Heart left ventricle (tissue), 16 donors: ENCODE data around the gene UQCC5. TPM values are rescaled to one million over a fixed set of nuclear protein-coding genes. Genes with fewer than 3 reads are reported as not detected.

ENCODE experiments used
- ATAC-seq, 4 donors: fragments of 200-7000 bp; cut with Tn5 transposase; one replicate each; pipeline ENCODE4 v1.9.1; 2020 to 2022; ENCODE audit warnings: moderate library complexity in 4 of 4, mild to moderate bottlenecking in 3 of 4, moderate number of reproducible peaks in 1 of 4
- DNase-seq, 5 donors: peaks; one replicate each; pipeline ENCODE4 v3.0.0-alpha.2; 2020
- H3K27ac ChIP-seq, 12 donors: fragments of 200-600 bp; sonication (generic) in 4 of 12; one replicate each; pipeline versions ENCODE4 v1.5.0 to v1.8.0; 2016 to 2022; ENCODE audit warnings: mild to moderate bottlenecking in 2 of 12
- H3K27me3 ChIP-seq, 9 donors: fragments of 200-600 bp; sonication (generic) in 2 of 9; one replicate each; pipeline versions ENCODE4 v1.5.1 to v1.8.0; 2016 to 2022; ENCODE audit warnings: mild to moderate bottlenecking in 3 of 9
- H3K36me3 ChIP-seq, 9 donors: fragments of 200-600 bp; sonication (generic) in 2 of 9; one replicate each; pipeline versions ENCODE4 v1.5.0 to v1.8.0; 2018 to 2022; ENCODE audit warnings: mild to moderate bottlenecking in 2 of 9
- H3K4me1 ChIP-seq, 12 donors: fragments of 200-600 bp; sonication (generic) in 4 of 12; one replicate each; pipeline versions ENCODE4 v1.5.0 to v1.8.0; 2016 to 2022; ENCODE audit warnings: mild to moderate bottlenecking in 3 of 12
- H3K4me3 ChIP-seq, 12 donors: fragments of 200-600 bp; sonication (generic) in 4 of 12; one replicate each; pipeline versions ENCODE4 v1.5.0 to v1.8.0; 2017 to 2022; ENCODE audit warnings: mild to moderate bottlenecking in 9 of 12, moderate library complexity in 4 of 12
- H3K9me3 ChIP-seq, 12 donors: fragments of 200-600 bp; sonication (generic) in 4 of 12; one replicate each; pipeline versions ENCODE4 v1.5.0 to v1.8.0; 2016 to 2022; ENCODE audit warnings: mild to moderate bottlenecking in 1 of 12
- CTCF ChIP-seq, 12 donors: fragments of 200-600 bp; sonication (generic) in 4 of 12; IDR thresholded peaks; one replicate each; pipeline versions ENCODE4 v1.5.0 to v1.8.0; 2018 to 2022; ENCODE audit warnings: antibody characterized with exemption in 12 of 12, mild to moderate bottlenecking in 5 of 12
- POLR2A ChIP-seq, 2 donors: fragments of 450-650 bp; IDR thresholded peaks; one replicate each; pipeline ENCODE4 v1.6.1; 2017; ENCODE audit warnings: antibody characterized with exemption in 2 of 2, mild to moderate bottlenecking in 2 of 2, moderate library complexity in 2 of 2
- WGBS, 4 donors: extraction: QIAGEN DNeasy Blood & Tissue Kit in 2 of 4; methylation state at CpG; one replicate each; pipeline versions ENCODE4 v1.1.5 to v1.1.7; 2013 to 2018; 5-methylcytosine and 5-hydroxymethylcytosine counted together
- intact Hi-C, 10 donors: fragments of 100-400 bp; cut with DNase I; formaldehyde crosslinking; loops; one replicate each; pipeline versions ENCODE4 v1.11.1 to v1.14.2; 2022
- polyA plus RNA-seq, 2 donors: library from polyadenylated mRNA; stranded (reverse); fragments of 200-250 nt; gene quantifications; one replicate each; pipeline ENCODE4 v1.2.3, GENCODE V29; 2013
- total RNA-seq, 9 donors: library from RNA; depleted of rRNA in 2 of 9; stranded (reverse); fragments of >200 nt in 2 of 9; fragmentation: NEBNext Ultra II Directional in 3 of 9; extraction: Animal tissue kit (Norgen Biotek cat#: 25700) in 3 of 9; gene quantifications; one replicate each; pipeline versions ENCODE4 v1.1.0 to v1.2.4, GENCODE V29; 2016 to 2023
- donor health status: ischemic (EF 13 %, LVEDD 7.1; RV severe dilation, severe dysfunction).
- donor health status: healthy with polysubstance abuse.
- donor health status: DM: no; HTN: yes; CAD: no.
- donor health status: DM: no; HTN: no; CAD: no.
- donor health status: ischemic (EF 25% LVEDD 6.9; RV normal size, moderate dysfunction).
- donor health status: ischemic (EF 25% LVEDD 5.7; RV mildly dilated, moderate dysfunction).
- donor health status: healthy.
- donor health status: DM: yes; HTN: yes; CAD: no.
- donor health status: ischemic (EF 35%, LVEDD 5.7; RV mildly dilated, moderate dysfunction).
- donor health status: nonischemic (EF 11% LVEDD 7.7; RV severe dilation, severe dysfunction).
- donor health status: DM: yes; HTN: yes; CAD: no.
- donor health status: PGD.
- donor health status: ischemic (EF 29% LVEDD 5.4; RV normal size, mild dysfunction).
- donor health status: nonischemic (EF 23%, LVEDD 6.1; RV moderate dilation, normal function).

Gene UQCC5
- total and polyA plus RNA-seq, 11 donors, result 2.0 to 113 (median 59.2) TPM

GRCh38 chr3:52568069-52568468, 31.7 kb downstream of the UQCC5 start:
- intact Hi-C loops, result no loop called here
- ATAC-seq (no peak), DNase-seq (no peak)
- no peaks in the 10 kb centered on the region for H3K27me3 ChIP-seq
- 92 to 97% (median 95%) methylated on average over 2 of the region's 2 CpGs for WGBS, 4 donors
- TF ChIP-seq POLR2A (IDR thresholded peaks at IDR 0.05) (no peak), CTCF (IDR thresholded peaks at IDR 0.05) (no peak)
- peaks cover 0 to 79% (median 34%) of the 10 kb centered on the region in 9 donors for H3K36me3 ChIP-seq
- H3K27ac ChIP-seq, result no peak overlapping the region
- peaks cover 0 to 4% (median 0%) of the 10 kb centered on the region in 12 donors for H3K4me1 ChIP-seq
- no peaks in the 10 kb centered on the region for H3K9me3 ChIP-seq
- no peak overlapping the region for H3K4me3 ChIP-seq

GRCh38 chr3:52570076-52570475, 33.7 kb downstream of the UQCC5 start:
- Histone ChIP-seq H3K4me3 (no peak overlapping the region), H3K27me3 (no peaks in the 10 kb centered on the region), H3K9me3 (no peaks in the 10 kb centered on the region), H3K36me3 (peaks cover 0 to 84% (median 35%) of the 10 kb centered on the region in 9 donors), H3K4me1 (peaks cover 0 to 4% (median 0%) of the 10 kb centered on the region in 12 donors), H3K27ac (peak overlapping the region in 3 of 12 donors; percentile 2 to 37 (median 19))
- intact Hi-C loops, result no loop called here
- no peak for TF ChIP-seq CTCF (IDR thresholded peaks at IDR 0.05)
- no peak for TF ChIP-seq POLR2A (IDR thresholded peaks at IDR 0.05)
- DNase-seq (no peak), ATAC-seq (peak in 1 of 4 donors; percentile 72)
- WGBS, 4 donors, result 65 to 79% (median 71%) methylated on average over 4 of the region's 4 CpGs

GRCh38 chr3:52572221-52572620, 35.8 kb downstream of the UQCC5 start:
- Histone ChIP-seq H3K9me3 (no peaks in the 10 kb centered on the region), H3K4me3 (no peak overlapping the region), H3K27ac (no peak overlapping the region), H3K4me1 (peaks cover 0 to 4% (median 0%) of the 10 kb centered on the region in 12 donors), H3K27me3 (no peaks in the 10 kb centered on the region), H3K36me3 (peaks cover 0 to 91% (median 54%) of the 10 kb centered on the region in 9 donors)
- WGBS, 4 donors, result 62 to 82% (median 72%) methylated on average over 6 of the region's 6 CpGs
- intact Hi-C loops, result no loop called here
- no peak for ATAC-seq
- no peak for DNase-seq
- no peak for TF ChIP-seq POLR2A (IDR thresholded peaks at IDR 0.05)
- no peak for TF ChIP-seq CTCF (IDR thresholded peaks at IDR 0.05)

GRCh38 chr3:52574056-52574965, 37.9 kb downstream of the UQCC5 start:
- Histone ChIP-seq H3K4me3 (no peak overlapping the region), H3K9me3 (no peaks in the 10 kb centered on the region), H3K36me3 (peaks cover 0 to 95% (median 66%) of the 10 kb centered on the region in 9 donors), H3K4me1 (peaks cover 0 to 4% (median 0%) of the 10 kb centered on the region in 12 donors), H3K27ac (no peak overlapping the region), H3K27me3 (no peaks in the 10 kb centered on the region)
- ATAC-seq (no peak), DNase-seq (no peak)
- TF ChIP-seq POLR2A (IDR thresholded peaks at IDR 0.05) (no peak), CTCF (IDR thresholded peaks at IDR 0.05) (no peak)
- intact Hi-C loops, result no loop called here
- 88 to 93% (median 90%) methylated on average over 6 of the region's 6 CpGs for WGBS, 4 donors
